IgD-negative memory B cell (primary cell): ENCODE data around the gene CACNB3. TPM values are rescaled to one million over a fixed set of nuclear protein-coding genes. Genes with fewer than 3 reads are reported as not detected.
A peak's percentile ranks its signal among the peaks of the same experiment; 100 is the strongest.
"Not testable (repeated sequence)": the region's sequence is repeated elsewhere in the genome, so short reads cannot be mapped to it uniquely, and the experiment has no call there.

Source experiments
- H3K27ac Mint-ChIP-seq, 3 donors: one replicate each; pipeline ENCODE4 v1.8.0; 2020 to 2022; ENCODE audit warnings: mild to moderate bottlenecking in 3 of 3, mixed read lengths in 3 of 3, moderate library complexity in 1 of 3
- H3K27me3 Mint-ChIP-seq: one replicate; pipeline ENCODE4 v1.8.0; 2021; ENCODE audit warnings: mixed read lengths
- H3K36me3 Mint-ChIP-seq: one replicate; pipeline ENCODE4 v1.8.0; 2020; ENCODE audit warnings: mild to moderate bottlenecking, mixed read lengths
- H3K4me1 Mint-ChIP-seq, 3 donors: one replicate each; pipeline ENCODE4 v1.8.0; 2020 to 2022; ENCODE audit warnings: mixed read lengths in 3 of 3, mild to moderate bottlenecking in 1 of 3
- H3K4me3 Mint-ChIP-seq, 4 donors: one replicate each; pipeline ENCODE4 v1.8.0; 2020 to 2022; ENCODE audit warnings: mild to moderate bottlenecking in 4 of 4, mixed read lengths in 4 of 4, moderate library complexity in 3 of 4
- H3K9me3 Mint-ChIP-seq, 3 donors: one replicate each; pipeline ENCODE4 v1.8.0; 2020 to 2021; ENCODE audit warnings: mixed read lengths in 3 of 3, mild to moderate bottlenecking in 1 of 3
- polyA plus RNA-seq: library from polyadenylated mRNA; unstranded; fragments of 300-500 nt; fragmentation: Illumina TruSeq; gene quantifications from one replicate; pipeline ENCODE4 v1.2.3, GENCODE V29; 2021

Gene CACNB3
- polyA plus RNA-seq, 1 donor from 2014 or later: 0.39 TPM

GRCh38 chr12:48866052-48866711 is 47.9 kb downstream of the CACNB3 start:
- H3K36me3 Mint-ChIP-seq: peaks cover 5% of the 10 kb centered on the region
- peak overlapping the region; percentile 52 to 94 (median 91) for H3K27ac Mint-ChIP-seq
- peaks cover 13% of the 10 kb centered on the region for H3K27me3 Mint-ChIP-seq
- peaks cover 17 to 24% (median 18%) of the 10 kb centered on the region in 3 donors for H3K4me1 Mint-ChIP-seq
- no peaks in the 10 kb centered on the region for H3K9me3 Mint-ChIP-seq
- peak overlapping the region; percentile 90 to 97 (median 93) for H3K4me3 Mint-ChIP-seq

GRCh38 chr12:48868451-48868850 is 50.2 kb downstream of the CACNB3 start:
- H3K4me3 Mint-ChIP-seq: no peak overlapping the region
- no peaks in the 10 kb centered on the region for H3K9me3 Mint-ChIP-seq
- H3K27ac Mint-ChIP-seq: no peak overlapping the region

GRCh38 chr12:48869191-48869590 is 50.9 kb downstream of the CACNB3 start:
- H3K36me3 Mint-ChIP-seq: no peaks in the 10 kb centered on the region
- no peaks in the 10 kb centered on the region for H3K9me3 Mint-ChIP-seq
- H3K27me3 Mint-ChIP-seq: peaks cover 6% of the 10 kb centered on the region
- H3K4me3 Mint-ChIP-seq: no peak overlapping the region
- H3K4me1 Mint-ChIP-seq: peaks cover 17 to 21% (median 17%) of the 10 kb centered on the region in 3 donors
- H3K27ac Mint-ChIP-seq: no peak overlapping the region

More at GRCh38 chr12:48868451-48868850, 50.2 kb downstream of the CACNB3 start:
- H3K27me3 Mint-ChIP-seq: peaks cover 12% of the 10 kb centered on the region
- H3K4me1 Mint-ChIP-seq: peaks cover 17 to 25% (median 18%) of the 10 kb centered on the region in 3 donors
- no peaks in the 10 kb centered on the region for H3K36me3 Mint-ChIP-seq

GRCh38 chr12:48873096-48873495 is 54.8 kb downstream of the CACNB3 start:
- H3K4me1 Mint-ChIP-seq: peaks cover 0 to 1% (median 0%) of the 10 kb centered on the region in 3 donors
- no peaks in the 10 kb centered on the region for H3K9me3 Mint-ChIP-seq
- H3K36me3 Mint-ChIP-seq: no peaks in the 10 kb centered on the region
- no peak overlapping the region for H3K27ac Mint-ChIP-seq
- no peaks in the 10 kb centered on the region for H3K27me3 Mint-ChIP-seq
- no peak overlapping the region for H3K4me3 Mint-ChIP-seq

- H3K27ac Mint-ChIP-seq, H3K4me3 Mint-ChIP-seq, H3K36me3 Mint-ChIP-seq, H3K27me3 Mint-ChIP-seq, H3K9me3 Mint-ChIP-seq, H3K4me1 Mint-ChIP-seq: not testable (repeated sequence)
These were observed 55.2 kb downstream of the CACNB3 start for GRCh38 chr12:48873534-48873933.

GRCh38 chr12:48875944-48876515 is 57.7 kb downstream of the CACNB3 start:
- Mint-ChIP-seq H3K4me3 (no peak overlapping the region), H3K36me3 (no peaks in the 10 kb centered on the region), H3K27me3 (peaks cover 7% of the 10 kb centered on the region), H3K9me3 (no peaks in the 10 kb centered on the region), H3K4me1 (peaks cover 0 to 1% (median 0%) of the 10 kb centered on the region in 3 donors), H3K27ac (no peak overlapping the region)

Other genes with a start within 250 kb of the CACNB3 start
- gene LALBA, start 248.4 kb upstream of the CACNB3 start, polyA plus RNA-seq: not detected
- 47.8 TPM for gene KANSL2, start 136.3 kb upstream of the CACNB3 start, polyA plus RNA-seq
- 14.9 TPM for gene CCNT1, start 101.8 kb upstream of the CACNB3 start, polyA plus RNA-seq
- gene ADCY6, start 29.4 kb upstream of the CACNB3 start, polyA plus RNA-seq: not detected
- gene DDX23, start 33.7 kb downstream of the CACNB3 start, polyA plus RNA-seq: 51.8 TPM
- 2.6 TPM for gene RND1, start 47.4 kb downstream of the CACNB3 start, polyA plus RNA-seq
- 88.9 TPM for gene FKBP11, start 107.0 kb downstream of the CACNB3 start, polyA plus RNA-seq
- gene ARF3, start 139.0 kb downstream of the CACNB3 start, polyA plus RNA-seq: 20.2 TPM
- gene WNT10B, start 153.2 kb downstream of the CACNB3 start, polyA plus RNA-seq: not detected
- gene WNT1, start 159.8 kb downstream of the CACNB3 start, polyA plus RNA-seq: 0.19 TPM
- not detected for gene DDN, start 180.9 kb downstream of the CACNB3 start, polyA plus RNA-seq
- gene PRKAG1, start 200.3 kb downstream of the CACNB3 start, polyA plus RNA-seq: 45.6 TPM
- 19.7 TPM for gene KMT2D, start 242.3 kb downstream of the CACNB3 start, polyA plus RNA-seq